Neural progenitor cell (in vitro differentiated cells): ENCODE data around the gene PIGQ. TPM values are rescaled to one million over a fixed set of nuclear protein-coding genes. Genes with fewer than 3 reads are reported as not detected.

Source experiments
- DNase-seq: peaks from one replicate; pipeline ENCODE4 v3.0.0-alpha.2; 2016; ENCODE audit warnings: low spot score
- H2AFZ ChIP-seq: fragments of 200-600 bp; sonication (generic); replicated peaks from 2 replicates; pipeline ENCODE4 v1.6.1; 2016; ENCODE audit warnings: antibody characterized with exemption
- H3F3A ChIP-seq: fragments of 200-600 bp; sonication (generic); 2 replicates; pipeline ENCODE4 v1.6.1; 2016; ENCODE audit warnings: antibody characterized with exemption, low read depth
- H3K27ac ChIP-seq: fragments of 200-600 bp; sonication (generic); 2 replicates; pipeline ENCODE4 v1.5.1; 2016; ENCODE audit warnings: mild to moderate bottlenecking
- H3K27me3 ChIP-seq: fragments of 200-600 bp; sonication (generic); 2 replicates; pipeline ENCODE4 v1.6.1; 2016; ENCODE audit warnings: mild to moderate bottlenecking, moderate library complexity
- H3K36me3 ChIP-seq: fragments of 200-600 bp; sonication (generic); 2 replicates; pipeline ENCODE4 v1.5.1; 2016
- H3K4me1 ChIP-seq: fragments of 200-600 bp; sonication (generic); 2 replicates; pipeline ENCODE4 v1.6.1; 2016; ENCODE audit warnings: mixed run types
- H3K4me2 ChIP-seq: fragments of 200-600 bp; sonication (generic); 2 replicates; pipeline ENCODE4 v1.6.1; 2016
- H3K4me3 ChIP-seq: fragments of 200-600 bp; sonication (generic); 2 replicates; pipeline ENCODE4 v1.5.1; 2016
- H3K79me2 ChIP-seq: fragments of 200-600 bp; sonication (generic); 2 replicates; pipeline ENCODE4 v1.6.1; 2016; ENCODE audit warnings: low read depth
- H3K9ac ChIP-seq: fragments of 200-600 bp; sonication (generic); 2 replicates; pipeline ENCODE4 v1.6.1; 2016
- H3K9me3 ChIP-seq: fragments of 200-600 bp; sonication (generic); 2 replicates; pipeline ENCODE4 v1.5.1; 2016; ENCODE audit warnings: low read depth
- H4K20me1 ChIP-seq: fragments of 200-600 bp; sonication (generic); 2 replicates; pipeline ENCODE4 v1.6.1; 2016; ENCODE audit warnings: low read depth
- H3K27ac Mint-ChIP-seq: 3 replicates; pipeline ENCODE4 v1.8.0; 2021; ENCODE audit warnings: mixed read lengths
- H3K27me3 Mint-ChIP-seq: 2 replicates; pipeline ENCODE4 v1.8.0; 2022; ENCODE audit warnings: low read depth, mild to moderate bottlenecking, inconsistent platforms, moderate library complexity, mixed read lengths; ENCODE audit not compliant: insufficient read depth
- H3K36me3 Mint-ChIP-seq: 3 replicates; pipeline ENCODE4 v1.8.0; 2021; ENCODE audit warnings: mixed read lengths
- H3K4me1 Mint-ChIP-seq: 3 replicates; pipeline ENCODE4 v1.8.0; 2021; ENCODE audit warnings: mixed read lengths
- H3K4me3 Mint-ChIP-seq: 3 replicates; pipeline ENCODE4 v1.8.0; 2021; ENCODE audit warnings: mild to moderate bottlenecking, moderate library complexity, mixed read lengths
- H3K9me3 Mint-ChIP-seq: 3 replicates; pipeline ENCODE4 v1.8.0; 2020; ENCODE audit warnings: mixed read lengths
- CTCF ChIP-seq: fragments of 200-600 bp; sonication (generic); IDR thresholded peaks from 2 replicates; pipeline ENCODE4 v1.5.1; 2017; ENCODE audit warnings: antibody characterized with exemption, mild to moderate bottlenecking
- EZH2 ChIP-seq: fragments of 200-600 bp; sonication (generic); IDR thresholded peaks from 2 replicates; pipeline ENCODE4 v1.6.1; 2017; ENCODE audit warnings: antibody characterized with exemption, mild to moderate bottlenecking, moderate library complexity
- EZH2phosphoT487 ChIP-seq: fragments of 200-600 bp; sonication (generic); IDR thresholded peaks from 2 replicates; pipeline ENCODE4 v1.6.1; 2017; ENCODE audit warnings: antibody characterized with exemption
- total RNA-seq: library from RNA; depleted of rRNA; stranded (reverse); fragments of >200 nt; gene quantifications from 2 replicates; pipeline ENCODE4 v1.2.3, GENCODE V29; 2015; ENCODE audit warnings: low replicate concordance

Gene PIGQ
- total RNA-seq, 1 donor from 2014 or later = 16.1 TPM

GRCh38 chr16:540645-541340 is 29.0 kb upstream of the PIGQ start:
- no peaks in the 10 kb centered on the region for H3K9me3 ChIP-seq
- no peak for DNase-seq
- no peak for TF ChIP-seq EZH2phosphoT487
- TF ChIP-seq CTCF = no peak
- H3K4me3 ChIP-seq = no peak overlapping the region
- no peaks in the 10 kb centered on the region for H3K4me1 Mint-ChIP-seq
- H3K36me3 Mint-ChIP-seq = peaks cover 5% of the 10 kb centered on the region
- H3K27me3 ChIP-seq = no peaks in the 10 kb centered on the region
- no peaks in the 10 kb centered on the region for H3K4me1 ChIP-seq
- no peak overlapping the region for H3K9ac ChIP-seq
- H2AFZ ChIP-seq = no peak overlapping the region
- H3K4me3 Mint-ChIP-seq = no peak overlapping the region
- peaks cover 20% of the 10 kb centered on the region for H4K20me1 ChIP-seq
- no peak overlapping the region for H3K4me2 ChIP-seq
- H3K27me3 Mint-ChIP-seq = peaks cover 5% of the 10 kb centered on the region
- no peaks in the 10 kb centered on the region for H3K36me3 ChIP-seq
- H3K27ac Mint-ChIP-seq = no peak overlapping the region
- no peaks in the 10 kb centered on the region for H3K9me3 Mint-ChIP-seq
- no peaks in the 10 kb centered on the region for H3F3A ChIP-seq
- H3K27ac ChIP-seq = no peak overlapping the region
- H3K79me2 ChIP-seq = peaks cover 6% of the 10 kb centered on the region

GRCh38 chr16:543301-544164 is 26.2 kb upstream of the PIGQ start:
- Histone ChIP-seq H2AFZ (no peak overlapping the region), H3K9me3 (no peaks in the 10 kb centered on the region), H3K4me3 (no peak overlapping the region), H3K27ac (no peak overlapping the region), H4K20me1 (peaks cover 23% of the 10 kb centered on the region), H3K4me1 (no peaks in the 10 kb centered on the region), H3K9ac (no peak overlapping the region), H3K4me2 (no peak overlapping the region), H3F3A (no peaks in the 10 kb centered on the region), H3K36me3 (no peaks in the 10 kb centered on the region), H3K79me2 (no peaks in the 10 kb centered on the region), H3K27me3 (no peaks in the 10 kb centered on the region)
- no peak for DNase-seq
- H3K36me3 Mint-ChIP-seq = peaks cover 5% of the 10 kb centered on the region
- peaks cover 5% of the 10 kb centered on the region for H3K27me3 Mint-ChIP-seq
- H3K27ac Mint-ChIP-seq = no peak overlapping the region
- no peaks in the 10 kb centered on the region for H3K9me3 Mint-ChIP-seq
- H3K4me1 Mint-ChIP-seq = no peaks in the 10 kb centered on the region
- TF ChIP-seq EZH2phosphoT487 = no peak
- no peak for TF ChIP-seq EZH2
- TF ChIP-seq CTCF = no peak
- no peak overlapping the region for H3K4me3 Mint-ChIP-seq

GRCh38 chr16:544517-544916 is 25.3 kb upstream of the PIGQ start:
- no peaks in the 10 kb centered on the region for H3K9me3 ChIP-seq
- Mint-ChIP-seq H3K27me3 (peaks cover 5% of the 10 kb centered on the region), H3K27ac (no peak overlapping the region), H3K4me3 (no peak overlapping the region), H3K36me3 (peaks cover 5% of the 10 kb centered on the region), H3K9me3 (no peaks in the 10 kb centered on the region), H3K4me1 (no peaks in the 10 kb centered on the region)
- H4K20me1 ChIP-seq = peaks cover 23% of the 10 kb centered on the region
- no peaks in the 10 kb centered on the region for H3F3A ChIP-seq
- no peak for TF ChIP-seq CTCF
- no peak for TF ChIP-seq EZH2
- TF ChIP-seq EZH2phosphoT487 = no peak
- no peak overlapping the region for H3K27ac ChIP-seq
- H3K36me3 ChIP-seq = no peaks in the 10 kb centered on the region
- H3K79me2 ChIP-seq = no peaks in the 10 kb centered on the region
- H3K4me1 ChIP-seq = no peaks in the 10 kb centered on the region
- H3K4me2 ChIP-seq = no peak overlapping the region
- no peaks in the 10 kb centered on the region for H3K27me3 ChIP-seq
- H2AFZ ChIP-seq = no peak overlapping the region
- no peak overlapping the region for H3K4me3 ChIP-seq
- DNase-seq = no peak
- no peak overlapping the region for H3K9ac ChIP-seq
